Lung (tissue), 12 donors: ENCODE results near the gene ATP8B1. TPM values are rescaled to one million over a fixed set of nuclear protein-coding genes. Genes with fewer than 3 reads are reported as not detected.

Source experiments
- ATAC-seq: fragments of 200-7000 bp; cut with Tn5 transposase; one replicate; pipeline ENCODE4 v1.9.1; 2020; ENCODE audit warnings: moderate number of reproducible peaks; ENCODE audit not compliant: insufficient read depth, low FRiP score
- DNase-seq, 3 donors: peaks; one replicate each; pipeline ENCODE4 v3.0.0-alpha.2; 2013 to 2017
- H3K27ac ChIP-seq, 2 donors: one replicate each; pipeline ENCODE4 v1.5.1; 2013; ENCODE audit warnings: mild to moderate bottlenecking in 2 of 2, moderate library complexity in 2 of 2, control low read depth in 1 of 2, inconsistent platforms in 1 of 2, low read depth in 1 of 2, low read length in 1 of 2
- H3K27me3 ChIP-seq, 3 donors: one replicate each; pipeline ENCODE4 v1.5.1; 2013; ENCODE audit warnings: low read length in 2 of 3; ENCODE audit not compliant: control insufficient read depth in 3 of 3, insufficient read depth in 3 of 3
- H3K36me3 ChIP-seq, 4 donors: one replicate each; pipeline ENCODE4 v1.5.1; 2013; ENCODE audit warnings: low read length in 4 of 4, mild to moderate bottlenecking in 1 of 4, moderate library complexity in 1 of 4; ENCODE audit not compliant: control insufficient read depth in 4 of 4, insufficient read depth in 4 of 4
- H3K4me1 ChIP-seq, 5 donors: one replicate each; pipeline ENCODE4 v1.5.1; 2013; ENCODE audit warnings: low read length in 5 of 5, mild to moderate bottlenecking in 2 of 5, moderate library complexity in 1 of 5; ENCODE audit not compliant: control insufficient read depth in 5 of 5, insufficient read depth in 5 of 5
- H3K4me3 ChIP-seq: one replicate; pipeline ENCODE4 v1.5.1; 2013; ENCODE audit warnings: mild to moderate bottlenecking, control low read depth, moderate library complexity
- H3K9ac ChIP-seq, 2 donors: one replicate each; pipeline ENCODE4 v1.5.1; 2013; ENCODE audit warnings: low read length in 2 of 2, control low read depth in 1 of 2; ENCODE audit not compliant: insufficient read depth in 1 of 2
- H3K9me3 ChIP-seq, 4 donors: one replicate each; pipeline ENCODE4 v1.5.1; 2013; ENCODE audit warnings: low read length in 3 of 4, mild to moderate bottlenecking in 1 of 4, moderate library complexity in 1 of 4; ENCODE audit not compliant: control insufficient read depth in 4 of 4, insufficient read depth in 3 of 4
- CTCF ChIP-seq: IDR thresholded peaks from 2 replicates; pipeline ENCODE4 v1.5.1; 2012; ENCODE audit warnings: mild to moderate bottlenecking; ENCODE audit errors: control extremely low read depth, extremely low read depth
- WGBS, 2 donors: extraction: QIAGEN DNeasy Blood & Tissue Kit; methylation state at CpG; one replicate each; pipeline ENCODE4 v1.1.7; 2013; 5-methylcytosine and 5-hydroxymethylcytosine counted together
- polyA plus RNA-seq, 2 donors: library from polyadenylated mRNA; stranded (reverse); fragments of 200-250 nt; gene quantifications; one replicate each; pipeline ENCODE4 v1.2.1, GENCODE V29; 2013
- total RNA-seq, 2 donors: library from RNA; depleted of rRNA in 1 of 2; stranded (reverse); fragments of >200 nt in 1 of 2; gene quantifications; one replicate each; pipeline ENCODE4 v1.2.1, GENCODE V29; 2014 to 2021
- donor health status: control.
- donor health status: control.
- donor health status: Bipolar disorder and iron deficiency.
- donor health status: healthy.
- donor health status: DM: yes; HTN: yes; CAD: no.

Gene ATP8B1
- total and polyA plus RNA-seq, 4 donors = 7.3 to 42.0 (median 18.2) TPM

GRCh38 chr18:57683470-57683869 lies 119.6 kb downstream of the ATP8B1 start:
- no peak overlapping the region for H3K9ac ChIP-seq
- TF ChIP-seq CTCF = no peak
- no peak overlapping the region for H3K27ac ChIP-seq
- no peaks in the 10 kb centered on the region for H3K4me1 ChIP-seq
- ATAC-seq (no peak), DNase-seq (no peak)
- H3K36me3 ChIP-seq = peaks cover 0 to 22% (median 10%) of the 10 kb centered on the region in 4 donors
- no peaks in the 10 kb centered on the region for H3K9me3 ChIP-seq
- no peaks in the 10 kb centered on the region for H3K27me3 ChIP-seq
- H3K4me3 ChIP-seq = no peak overlapping the region

DNA sequence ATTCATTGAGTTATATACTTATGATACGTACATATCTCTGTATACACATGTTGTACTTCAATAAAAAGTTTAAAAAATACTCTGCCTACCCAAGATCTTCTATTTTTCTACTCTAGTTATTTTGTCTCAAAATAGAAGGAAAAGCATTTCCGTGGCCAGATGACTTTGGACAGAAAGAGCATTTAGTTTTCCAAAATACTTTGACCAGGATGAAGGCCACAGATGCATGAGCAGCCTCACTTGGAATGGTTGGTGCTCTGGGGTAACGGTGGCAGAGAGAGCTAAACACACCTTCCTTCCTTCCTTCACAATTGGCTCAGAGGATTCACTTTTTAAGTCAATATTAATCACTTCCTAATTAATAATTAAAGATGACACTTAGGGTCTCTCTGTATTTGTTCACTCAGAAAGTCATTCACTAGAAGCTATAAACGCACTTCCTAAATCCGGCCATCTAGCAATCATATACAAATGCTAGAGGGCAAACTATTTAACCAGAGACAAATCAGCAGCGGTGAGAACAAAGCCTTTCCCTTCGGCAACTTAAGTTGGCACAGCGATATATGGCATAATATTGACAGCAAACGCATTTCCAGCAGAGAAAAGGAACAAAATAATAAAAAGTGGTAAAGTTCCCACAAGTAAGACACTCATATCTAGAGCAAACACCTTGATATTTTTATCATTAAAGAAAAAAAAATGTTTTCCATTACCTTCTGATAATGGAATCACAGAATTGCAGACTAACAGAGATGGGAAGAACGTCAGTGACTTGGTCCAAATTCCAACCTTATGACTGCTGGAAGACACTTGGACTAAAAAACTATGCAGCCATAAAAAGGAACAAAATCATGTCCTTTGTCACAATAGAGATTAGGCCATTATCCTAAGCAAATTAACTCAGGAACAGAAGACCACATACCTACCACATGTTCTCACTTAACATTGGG lies 125.6 kb downstream of the ATP8B1 start:
- no peak for DNase-seq
- Histone ChIP-seq H3K4me1 (peaks cover 0 to 3% (median 0%) of the 10 kb centered on the region in 5 donors), H3K4me3 (no peak overlapping the region), H3K27me3 (no peaks in the 10 kb centered on the region), H3K27ac (no peak overlapping the region), H3K36me3 (peaks cover 0 to 13% (median 6%) of the 10 kb centered on the region in 4 donors), H3K9ac (no peak overlapping the region), H3K9me3 (peaks cover 0 to 4% (median 0%) of the 10 kb centered on the region in 4 donors)
- TF ChIP-seq CTCF = no peak
- 78 to 87% methylated on average over 10 of the region's 10 CpGs for WGBS, 2 donors
- no peak for ATAC-seq

GRCh38 chr18:57674891-57675290 lies 128.2 kb downstream of the ATP8B1 start:
- 77 to 79% methylated on average over 5 of the region's 5 CpGs for WGBS, 2 donors
- Histone ChIP-seq H3K27me3 (no peaks in the 10 kb centered on the region), H3K36me3 (peaks cover 0 to 9% (median 5%) of the 10 kb centered on the region in 4 donors), H3K9ac (no peak overlapping the region), H3K27ac (no peak overlapping the region), H3K4me3 (no peak overlapping the region), H3K4me1 (peaks cover 0 to 3% (median 0%) of the 10 kb centered on the region in 5 donors), H3K9me3 (peaks cover 0 to 4% (median 0%) of the 10 kb centered on the region in 4 donors)
- DNase-seq (no peak), ATAC-seq (no peak)
- no peak for TF ChIP-seq CTCF
